ENCODE results near the gene STAT1. TPM values are rescaled to one million over a fixed set of nuclear protein-coding genes. Genes with fewer than 3 reads are reported as not detected.

The STAT1 gene
- total and polyA plus RNA-seq, 3 donors from 2014 or later: 52.7 to 87.1 (median 60.5) TPM

GRCh38 chr2:191003405-191004309 is 10.3 kb downstream of the STAT1 start:
- intact Hi-C loops (cut with DNase I; ENCODE audit: low total_unique reads): no loop called here
- Histone ChIP-seq H3K4me1 (no peaks in the 10 kb centered on the region), H3K4me3 (no peak overlapping the region), H3K36me3 (ENCODE audit: low read depth, missing control alignments) (peaks cover 7% of the 10 kb centered on the region), H3K27me3 (no peaks in the 10 kb centered on the region), H3K27ac (no peak overlapping the region), H3K9me3 (no peaks in the 10 kb centered on the region)
- DNase-seq: no peak
- 89 to 95% methylated on average over 6 of the region's 6 CpGs for WGBS, 2 donors
- TF ChIP-seq, protein P1, sequence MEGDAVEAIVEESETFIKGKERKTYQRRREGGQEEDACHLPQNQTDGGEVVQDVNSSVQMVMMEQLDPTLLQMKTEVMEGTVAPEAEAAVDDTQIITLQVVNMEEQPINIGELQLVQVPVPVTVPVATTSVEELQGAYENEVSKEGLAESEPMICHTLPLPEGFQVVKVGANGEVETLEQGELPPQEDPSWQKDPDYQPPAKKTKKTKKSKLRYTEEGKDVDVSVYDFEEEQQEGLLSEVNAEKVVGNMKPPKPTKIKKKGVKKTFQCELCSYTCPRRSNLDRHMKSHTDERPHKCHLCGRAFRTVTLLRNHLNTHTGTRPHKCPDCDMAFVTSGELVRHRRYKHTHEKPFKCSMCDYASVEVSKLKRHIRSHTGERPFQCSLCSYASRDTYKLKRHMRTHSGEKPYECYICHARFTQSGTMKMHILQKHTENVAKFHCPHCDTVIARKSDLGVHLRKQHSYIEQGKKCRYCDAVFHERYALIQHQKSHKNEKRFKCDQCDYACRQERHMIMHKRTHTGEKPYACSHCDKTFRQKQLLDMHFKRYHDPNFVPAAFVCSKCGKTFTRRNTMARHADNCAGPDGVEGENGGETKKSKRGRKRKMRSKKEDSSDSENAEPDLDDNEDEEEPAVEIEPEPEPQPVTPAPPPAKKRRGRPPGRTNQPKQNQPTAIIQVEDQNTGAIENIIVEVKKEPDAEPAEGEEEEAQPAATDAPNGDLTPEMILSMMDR (IDR thresholded peaks at IDR 0.05): no peak
- no peak for TF ChIP-seq POLR2A (IDR thresholded peaks at IDR 0.05)

DNA sequence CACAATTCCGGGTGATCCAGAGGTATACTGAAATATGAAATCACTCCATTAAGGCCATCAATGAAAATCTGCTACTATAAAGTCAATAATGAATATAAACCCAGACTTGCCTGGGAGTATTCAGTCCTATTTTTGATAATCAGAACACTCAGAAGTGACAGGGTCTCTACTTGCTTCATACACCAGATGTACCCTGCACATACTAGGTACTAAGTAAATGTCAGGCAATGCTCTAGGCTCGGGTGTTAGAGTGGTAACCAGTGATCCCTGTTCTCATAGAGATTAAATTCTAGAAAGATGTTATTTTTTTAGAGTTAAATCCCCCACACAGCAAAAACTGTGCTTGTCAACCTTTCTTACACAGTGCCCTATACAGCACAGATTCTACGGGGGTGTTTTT is 12.3 kb downstream of the STAT1 start:
- intact Hi-C loops (cut with DNase I; ENCODE audit: low total_unique reads): no loop called here
- H3K36me3 ChIP-seq (ENCODE audit: low read depth, missing control alignments): peaks cover 7% of the 10 kb centered on the region
- H3K27me3 ChIP-seq: no peaks in the 10 kb centered on the region
- WGBS, 2 donors: 90 to 92% methylated on average over 3 of the region's 3 CpGs
- no peak overlapping the region for H3K4me3 ChIP-seq
- no peaks in the 10 kb centered on the region for H3K9me3 ChIP-seq
- TF ChIP-seq, protein P1 (IDR thresholded peaks at IDR 0.05): no peak
- no peak for TF ChIP-seq POLR2A (IDR thresholded peaks at IDR 0.05)
- no peak overlapping the region for H3K27ac ChIP-seq
- H3K4me1 ChIP-seq: no peaks in the 10 kb centered on the region
- no peak for DNase-seq

DNA sequence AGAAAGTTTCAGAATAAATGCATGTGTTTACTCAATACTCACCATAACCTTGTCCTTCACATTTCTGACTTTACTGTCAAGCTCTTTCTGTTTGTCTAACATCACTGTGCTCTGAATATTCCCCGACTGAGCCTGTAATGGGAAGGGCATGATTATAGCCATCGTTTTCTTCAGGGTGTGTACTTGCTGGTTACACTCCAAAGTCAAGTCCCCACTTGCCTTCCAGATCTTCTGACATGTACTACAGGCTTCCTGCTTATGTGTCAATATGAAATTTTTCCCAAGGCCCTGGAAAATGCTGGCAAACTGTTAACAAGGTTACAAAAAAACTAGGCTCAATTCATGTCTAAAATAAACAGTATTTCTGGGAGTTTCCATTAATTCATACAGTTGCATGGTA is 12.9 kb downstream of the STAT1 start:
- DNase-seq: no peak
- WGBS, 2 donors: 68 to 83% methylated on average over 2 of the region's 2 CpGs
- no peak overlapping the region for H3K4me3 ChIP-seq
- intact Hi-C loops (cut with DNase I; ENCODE audit: low total_unique reads): no loop called here
- H3K27me3 ChIP-seq: no peaks in the 10 kb centered on the region
- no peaks in the 10 kb centered on the region for H3K4me1 ChIP-seq
- H3K9me3 ChIP-seq: no peaks in the 10 kb centered on the region
- H3K27ac ChIP-seq: no peak overlapping the region
- H3K36me3 ChIP-seq (ENCODE audit: low read depth, missing control alignments): peaks cover 4% of the 10 kb centered on the region
- TF ChIP-seq, protein P1 (IDR thresholded peaks at IDR 0.05): no peak
- TF ChIP-seq POLR2A (IDR thresholded peaks at IDR 0.05): no peak

DNA sequence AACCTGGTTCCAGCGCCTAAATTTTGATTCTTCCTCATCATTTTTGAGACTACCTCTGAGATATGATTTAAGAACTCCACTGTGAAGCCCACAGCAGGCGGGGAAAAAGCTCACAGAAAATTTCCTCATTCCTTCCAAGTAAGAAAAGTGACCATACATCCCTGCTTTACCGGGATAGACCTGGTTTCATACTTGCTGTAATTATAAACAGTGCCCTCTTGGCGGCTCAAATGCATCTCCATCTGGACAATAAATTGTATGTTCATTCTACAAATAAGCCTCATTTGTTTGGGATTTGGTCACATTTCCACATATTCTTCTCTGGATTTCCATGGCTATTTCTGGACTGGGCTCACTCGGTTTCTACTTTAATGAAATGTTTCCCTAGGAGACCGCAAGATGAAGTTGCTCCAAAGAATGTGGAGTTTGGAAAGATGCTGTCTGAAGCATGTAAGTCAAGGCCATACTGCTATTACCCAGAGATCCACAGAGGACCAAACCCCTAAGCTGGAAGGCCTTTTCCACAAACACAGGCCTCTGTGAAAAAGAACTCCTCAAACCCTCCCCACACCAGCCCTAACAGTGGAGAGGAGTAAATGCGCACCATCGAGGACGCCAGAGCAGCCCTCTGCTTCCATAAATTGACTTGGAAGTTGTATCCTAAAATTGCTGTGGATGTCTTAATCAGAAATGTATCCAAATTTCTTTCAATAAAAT is 13.9 kb downstream of the STAT1 start:
- Histone ChIP-seq H3K36me3 (ENCODE audit: low read depth, missing control alignments) (no peaks in the 10 kb centered on the region), H3K27me3 (no peaks in the 10 kb centered on the region), H3K4me1 (no peaks in the 10 kb centered on the region), H3K9me3 (no peaks in the 10 kb centered on the region), H3K4me3 (no peak overlapping the region), H3K27ac (no peak overlapping the region)
- WGBS, 2 donors: 79 to 81% methylated on average over 9 of the region's 9 CpGs
- TF ChIP-seq POLR2A (IDR thresholded peaks at IDR 0.05): no peak
- TF ChIP-seq, protein P1 (IDR thresholded peaks at IDR 0.05): no peak
- DNase-seq: no peak
- intact Hi-C loops (cut with DNase I; ENCODE audit: low total_unique reads): no loop called here
